Ovary (tissue), 9 donors: ENCODE measurements around the gene KRTAP10-2. TPM values are rescaled to one million over a fixed set of nuclear protein-coding genes. Genes with fewer than 3 reads are reported as not detected.

ENCODE experiments used
- DNase-seq, 5 donors: peaks; one replicate each; pipeline ENCODE4 v3.0.0-alpha.2; 2019 to 2020
- H3K27ac ChIP-seq, 2 donors: fragments of 200-600 bp; one replicate each; pipeline versions ENCODE4 v1.5.1 to v1.8.0; 2019 to 2022
- H3K27me3 ChIP-seq: fragments of 200-600 bp; one replicate; pipeline ENCODE4 v1.8.0; 2022
- H3K36me3 ChIP-seq: fragments of 200-600 bp; sonication (generic); one replicate; pipeline ENCODE4 v1.5.1; 2019
- H3K4me1 ChIP-seq: one replicate; pipeline ENCODE4 v1.8.1; 2013; ENCODE audit warnings: mild to moderate bottlenecking, moderate library complexity; ENCODE audit not compliant: insufficient read depth
- H3K4me3 ChIP-seq: fragments of 200-600 bp; sonication (generic); one replicate; pipeline ENCODE4 v1.5.1; 2017
- H3K9me3 ChIP-seq, 2 donors: fragments of 200-600 bp in 1 of 2; sonication (generic) in 1 of 2; one replicate each; pipeline versions ENCODE4 v1.5.1 to v1.8.1; 2013 to 2019; ENCODE audit warnings: mild to moderate bottlenecking in 1 of 2, moderate library complexity in 1 of 2
- CTCF ChIP-seq, 3 donors: fragments of 450-650 bp in 2 of 3; fragments of 200-600 bp in 1 of 3; IDR thresholded peaks; one replicate each; pipeline versions ENCODE4 v1.5.1 to v1.8.0; 2016 to 2022; ENCODE audit warnings: antibody characterized with exemption in 3 of 3, mild to moderate bottlenecking in 1 of 3
- EP300 ChIP-seq: sonication (generic); formaldehyde crosslinking; IDR thresholded peaks from one replicate; pipeline ENCODE4 v1.6.1; 2017; ENCODE audit warnings: antibody characterized with exemption
- POLR2A ChIP-seq: fragments of 450-650 bp; IDR thresholded peaks from one replicate; pipeline ENCODE4 v1.6.1; 2017; ENCODE audit warnings: antibody characterized with exemption, mild to moderate bottlenecking, moderate library complexity
- WGBS, 3 donors: extraction: QIAGEN DNeasy Blood & Tissue Kit in 1 of 3; methylation state at CpG; one replicate each; pipeline versions ENCODE4 v1.1.5 to v1.1.7; 2013 to 2017; 5-methylcytosine and 5-hydroxymethylcytosine counted together
- intact Hi-C, 4 donors: fragments of 100-400 bp; cut with DNase I; formaldehyde crosslinking; loops; one replicate each; pipeline versions ENCODE4 v1.11.0 to v1.15.1; 2022 to 2023
- polyA plus RNA-seq, 2 donors: library from polyadenylated mRNA; stranded (reverse); fragments of 200-250 nt in 1 of 2; fragments of 350-450 nt in 1 of 2; fragmentation: Illumina TruSeq in 1 of 2; extraction: RNeasy Lipid Tissue Mini Kit (QIAGEN cat#74804) in 1 of 2; gene quantifications; one replicate each; pipeline ENCODE4 v1.2.3, GENCODE V29; 2013 to 2014
- total RNA-seq, 7 donors: library from RNA; depleted of rRNA in 2 of 7; stranded (reverse); fragments of >200 nt in 2 of 7; fragmentation: NEBNext Ultra II Directional in 3 of 7; extraction: Animal tissue kit (Norgen Biotek cat#: 25700) in 3 of 7; gene quantifications; one replicate each; pipeline versions ENCODE4 v1.1.0 to v1.2.4, GENCODE V29; 2016 to 2023
- donor health status: DM: no; HTN: no; CAD: no; lungs with moderate emphysema.
- donor health status: DM: no; HTN: no; CAD: no.
- donor health status: Bipolar disorder and iron deficiency.
- donor health status: DM: yes; HTN: yes; CAD: no.
- donor health status: DM: no; HTN: no; CAD: no.
- donor health status: DM: yes; HTN: yes; CAD: no.

Gene KRTAP10-2
- total and polyA plus RNA-seq, 9 donors = not detected

GRCh38 chr21:44547656-44548331, 3.5 kb downstream of the KRTAP10-2 start:
- Histone ChIP-seq H3K4me1 (no peaks in the 10 kb centered on the region), H3K4me3 (no peak overlapping the region), H3K27me3 (no peaks in the 10 kb centered on the region), H3K27ac (no peak overlapping the region), H3K36me3 (no peaks in the 10 kb centered on the region), H3K9me3 (peaks cover 0 to 3% of the 10 kb centered on the region in 2 donors)
- no peak for DNase-seq
- TF ChIP-seq POLR2A (no peak), EP300 (no peak), CTCF (IDR thresholded peaks at IDR 0.05) (no peak)
- intact Hi-C loops = no loop called here
- WGBS, 3 donors = 56 to 59% (median 56%) methylated on average over 5 of the region's 5 CpGs

- Histone ChIP-seq H3K9me3 (no peaks in the 10 kb centered on the region), H3K4me3 (no peak overlapping the region), H3K27ac (no peak overlapping the region), H3K27me3 (no peaks in the 10 kb centered on the region), H3K4me1 (no peaks in the 10 kb centered on the region), H3K36me3 (no peaks in the 10 kb centered on the region)
- 63 to 76% (median 68%) methylated on average over 3 of the region's 3 CpGs for WGBS, 3 donors
- intact Hi-C loops = no loop called here
- TF ChIP-seq EP300 = no peak
- no peak for TF ChIP-seq POLR2A
- TF ChIP-seq CTCF (IDR thresholded peaks at IDR 0.05) = no peak
- no peak for DNase-seq
Observed at GRCh38 chr21:44544566-44544965, 6.7 kb downstream of the KRTAP10-2 start.

- no peaks in the 10 kb centered on the region for H3K4me1 ChIP-seq
- no peak overlapping the region for H3K4me3 ChIP-seq
- no peaks in the 10 kb centered on the region for H3K9me3 ChIP-seq
- intact Hi-C loops = no loop called here
- TF ChIP-seq EP300 (no peak), POLR2A (no peak), CTCF (IDR thresholded peaks at IDR 0.05) (no peak)
- H3K27ac ChIP-seq = no peak overlapping the region
- DNase-seq = no peak
- H3K36me3 ChIP-seq = no peaks in the 10 kb centered on the region
- 61 to 82% (median 77%) methylated on average over 1 of the region's 1 CpG for WGBS, 3 donors
- no peaks in the 10 kb centered on the region for H3K27me3 ChIP-seq
Observed at GRCh38 chr21:44542716-44543115, 8.6 kb downstream of the KRTAP10-2 start.

GRCh38 chr21:44540741-44541288, 10.5 kb downstream of the KRTAP10-2 start:
- Histone ChIP-seq H3K9me3 (no peaks in the 10 kb centered on the region), H3K36me3 (no peaks in the 10 kb centered on the region), H3K4me1 (no peaks in the 10 kb centered on the region), H3K27me3 (no peaks in the 10 kb centered on the region), H3K27ac (no peak overlapping the region), H3K4me3 (no peak overlapping the region)
- no peak for DNase-seq
- WGBS, 3 donors = 74 to 78% (median 75%) methylated on average over 11 of the region's 11 CpGs
- TF ChIP-seq EP300 (no peak), CTCF (IDR thresholded peaks at IDR 0.05) (no peak), POLR2A (no peak)
- intact Hi-C loops = no loop called here
